Esophagus squamous epithelium (tissue), 5 donors: ENCODE results near the gene CLEC2L. TPM values are rescaled to one million over a fixed set of nuclear protein-coding genes. Genes with fewer than 3 reads are reported as not detected.

Experiments
- DNase-seq: peaks from one replicate; lab custom pipeline; 2025; lab: John Stamatoyannopoulos, UW
- H3K27ac ChIP-seq, 4 donors: fragments of 200-600 bp; sonication (generic); one replicate each; pipeline ENCODE4 v1.5.1; 2016 to 2019; ENCODE audit warnings: mild to moderate bottlenecking in 1 of 4
- H3K27me3 ChIP-seq, 4 donors: fragments of 200-600 bp; sonication (generic); 1 replicate in 3 of 4; 2 replicates in 1 of 4; pipeline versions ENCODE4 v1.5.1 to v1.6.0; 2017 to 2021; ENCODE audit warnings: antibody characterized with exemption in 1 of 4
- H3K36me3 ChIP-seq, 3 donors: fragments of 200-600 bp; sonication (generic); one replicate each; pipeline ENCODE4 v1.5.1; 2016 to 2019
- H3K4me1 ChIP-seq, 3 donors: fragments of 200-600 bp; sonication (generic); one replicate each; pipeline ENCODE4 v1.5.1; 2017 to 2019
- H3K4me3 ChIP-seq, 4 donors: fragments of 200-600 bp; sonication (generic); 1 replicate in 3 of 4; 2 replicates in 1 of 4; pipeline ENCODE4 v1.5.1; 2016 to 2019; ENCODE audit warnings: mild to moderate bottlenecking in 2 of 4, moderate library complexity in 1 of 4
- H3K9me3 ChIP-seq, 3 donors: fragments of 200-600 bp; sonication (generic); one replicate each; pipeline ENCODE4 v1.5.1; 2016 to 2019
- POLR2A ChIP-seq, 4 donors: fragments of 450-650 bp; IDR thresholded peaks; one replicate each; pipeline ENCODE4 v1.6.1; 2017; ENCODE audit warnings: antibody characterized with exemption in 4 of 4, mild to moderate bottlenecking in 4 of 4, moderate library complexity in 3 of 4
- WGBS, 2 donors: methylation state at CpG; one replicate each; pipeline ENCODE4 v1.1.5; 2018; 5-methylcytosine and 5-hydroxymethylcytosine counted together
- intact Hi-C: fragments of 100-400 bp; cut with DNase I; formaldehyde crosslinking; loops from one replicate; pipeline ENCODE4 v1.15.0; 2022
- total RNA-seq, 4 donors: library from RNA; depleted of rRNA; stranded (reverse); fragments of >200 nt; gene quantifications; one replicate each; pipeline ENCODE4 v1.1.0, GENCODE V29; 2016
- TF ChIP-seq, protein P1 (sequence below), 6 experiments: fragments of 450-650 bp in 4 of 6; fragments of 200-600 bp in 2 of 6; sonication (generic) in 2 of 6; IDR thresholded peaks; one replicate each; pipeline ENCODE4 v1.5.1; 2016 to 2019; ENCODE audit warnings: antibody characterized with exemption in 6 of 6, mild to moderate bottlenecking in 4 of 6, moderate library complexity in 4 of 6
- donor health status: DM: yes; HTN: yes; CAD: no.

Gene CLEC2L
- total RNA-seq, 4 donors from 2014 or later: not detected

DNA sequence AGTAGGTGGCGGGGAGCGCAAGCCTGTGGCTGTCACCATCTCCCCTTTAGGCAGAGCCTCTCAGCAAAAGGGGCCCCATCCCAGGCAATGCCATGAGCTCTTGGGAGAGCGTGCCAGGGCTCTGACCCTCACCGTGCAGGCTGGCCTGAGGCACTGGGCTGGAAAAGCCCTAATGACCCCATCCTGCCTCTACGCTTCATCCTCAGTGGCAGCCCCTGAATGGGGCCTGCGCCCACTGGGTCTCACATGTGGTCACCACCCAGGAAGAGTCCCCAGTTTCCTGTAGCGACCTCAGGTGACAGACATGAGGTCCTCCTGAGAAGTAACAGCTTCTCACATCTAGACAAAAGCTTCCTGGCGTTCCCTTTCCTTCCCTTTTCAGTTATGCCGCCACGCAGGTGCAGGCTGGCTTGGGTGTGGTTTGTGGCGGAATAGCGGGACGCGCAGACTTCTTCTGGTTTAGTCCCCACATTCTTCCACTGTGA, 59.2 kb downstream of the CLEC2L start:
- Histone ChIP-seq H3K4me3 (no peak overlapping the region), H3K27me3 (no peaks in the 10 kb centered on the region), H3K4me1 (no peaks in the 10 kb centered on the region), H3K9me3 (no peaks in the 10 kb centered on the region), H3K27ac (no peak overlapping the region), H3K36me3 (peaks cover 26 to 100% (median 34%) of the 10 kb centered on the region in 3 donors)
- DNase-seq: no peak
- WGBS, 2 donors: 78 to 87% methylated on average over 11 to 12 of the region's 14 CpGs
- no peak for TF ChIP-seq POLR2A (IDR thresholded peaks at IDR 0.05)
- TF ChIP-seq, protein P1, sequence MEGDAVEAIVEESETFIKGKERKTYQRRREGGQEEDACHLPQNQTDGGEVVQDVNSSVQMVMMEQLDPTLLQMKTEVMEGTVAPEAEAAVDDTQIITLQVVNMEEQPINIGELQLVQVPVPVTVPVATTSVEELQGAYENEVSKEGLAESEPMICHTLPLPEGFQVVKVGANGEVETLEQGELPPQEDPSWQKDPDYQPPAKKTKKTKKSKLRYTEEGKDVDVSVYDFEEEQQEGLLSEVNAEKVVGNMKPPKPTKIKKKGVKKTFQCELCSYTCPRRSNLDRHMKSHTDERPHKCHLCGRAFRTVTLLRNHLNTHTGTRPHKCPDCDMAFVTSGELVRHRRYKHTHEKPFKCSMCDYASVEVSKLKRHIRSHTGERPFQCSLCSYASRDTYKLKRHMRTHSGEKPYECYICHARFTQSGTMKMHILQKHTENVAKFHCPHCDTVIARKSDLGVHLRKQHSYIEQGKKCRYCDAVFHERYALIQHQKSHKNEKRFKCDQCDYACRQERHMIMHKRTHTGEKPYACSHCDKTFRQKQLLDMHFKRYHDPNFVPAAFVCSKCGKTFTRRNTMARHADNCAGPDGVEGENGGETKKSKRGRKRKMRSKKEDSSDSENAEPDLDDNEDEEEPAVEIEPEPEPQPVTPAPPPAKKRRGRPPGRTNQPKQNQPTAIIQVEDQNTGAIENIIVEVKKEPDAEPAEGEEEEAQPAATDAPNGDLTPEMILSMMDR (IDR thresholded peaks at IDR 0.05): no peak
- intact Hi-C loops: no loop called here

DNA sequence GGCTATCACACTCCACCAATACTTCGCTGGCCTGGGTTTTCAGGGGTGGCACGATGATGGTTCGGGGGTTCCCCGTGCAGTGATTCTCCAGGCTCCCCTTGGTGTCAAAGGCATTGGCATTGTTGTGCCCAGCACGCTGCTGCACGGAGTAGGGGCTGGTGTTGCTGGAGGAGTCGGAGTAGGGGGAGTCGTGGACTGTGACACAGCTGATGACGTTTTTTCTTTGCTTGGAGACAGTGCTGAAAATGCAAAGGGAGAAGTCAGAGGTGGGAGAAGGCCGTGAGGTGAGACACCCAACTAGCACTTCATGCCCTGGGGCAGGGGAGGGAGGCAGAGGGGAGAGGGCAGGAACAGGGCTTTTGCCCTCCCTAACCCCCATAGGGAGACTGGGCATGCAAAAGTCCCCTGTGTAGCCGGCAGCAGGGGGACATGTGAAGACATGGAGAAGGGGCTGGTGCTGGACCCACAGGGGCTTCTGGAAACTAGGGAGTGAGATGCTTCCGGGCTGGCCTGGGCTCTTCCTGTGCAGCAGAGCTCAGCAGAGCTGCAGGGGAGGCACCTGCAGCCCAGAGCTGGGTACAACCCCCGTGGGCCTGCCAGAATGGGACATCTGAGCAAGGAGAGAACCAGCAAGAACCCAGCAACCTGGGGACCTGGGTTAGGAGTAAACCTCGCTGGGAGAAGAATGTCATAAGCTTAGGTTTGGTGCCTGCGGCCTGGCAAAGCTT, 60.5 kb downstream of the CLEC2L start:
- no peaks in the 10 kb centered on the region for H3K9me3 ChIP-seq
- peaks cover 26 to 100% (median 35%) of the 10 kb centered on the region in 3 donors for H3K36me3 ChIP-seq
- H3K4me1 ChIP-seq: no peaks in the 10 kb centered on the region
- no peak for DNase-seq
- no peaks in the 10 kb centered on the region for H3K27me3 ChIP-seq
- H3K4me3 ChIP-seq: no peak overlapping the region
- H3K27ac ChIP-seq: no peak overlapping the region
- intact Hi-C loops: no loop called here
- TF ChIP-seq POLR2A (IDR thresholded peaks at IDR 0.05): no peak
- TF ChIP-seq, protein P1 (IDR thresholded peaks at IDR 0.05): no peak
- 85 to 89% methylated on average over 3 to 11 of the region's 15 CpGs for whole genome bisulfite sequencing, 2 donors

DNA sequence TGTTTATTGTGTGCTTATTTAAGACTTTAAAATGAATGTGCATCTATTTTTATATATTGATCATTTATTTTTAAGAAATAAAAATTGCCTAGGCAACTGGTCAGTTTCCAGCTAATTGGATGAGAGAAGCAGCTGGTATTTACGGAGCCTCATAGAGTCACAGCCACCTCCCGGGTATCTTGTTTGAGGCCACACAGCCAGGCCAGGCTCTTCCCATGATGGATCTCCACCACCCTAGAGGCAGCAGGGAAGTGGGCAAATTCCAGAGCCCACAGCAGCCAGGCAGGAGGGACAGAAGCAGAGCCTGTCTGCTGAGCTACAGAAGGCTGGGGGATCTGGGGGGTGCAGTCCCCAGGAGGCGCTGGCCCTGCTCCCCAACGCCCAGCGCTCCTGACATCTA, 61.6 kb downstream of the CLEC2L start:
- intact Hi-C loops: no loop called here
- WGBS, 2 donors: 38 to 68% methylated on average over 2 to 5 of the region's 5 CpGs
- Histone ChIP-seq H3K4me1 (no peaks in the 10 kb centered on the region), H3K27ac (no peak overlapping the region), H3K36me3 (peaks cover 26 to 100% (median 40%) of the 10 kb centered on the region in 3 donors), H3K4me3 (no peak overlapping the region), H3K27me3 (no peaks in the 10 kb centered on the region), H3K9me3 (no peaks in the 10 kb centered on the region)
- TF ChIP-seq, protein P1 (IDR thresholded peaks at IDR 0.05): no peak
- no peak for DNase-seq

GRCh38 chr7:139586286-139586685, 62.8 kb downstream of the CLEC2L start:
- DNase-seq: no peak
- Histone ChIP-seq H3K27ac (no peak overlapping the region), H3K4me1 (no peaks in the 10 kb centered on the region), H3K36me3 (peaks cover 27 to 100% (median 38%) of the 10 kb centered on the region in 3 donors), H3K4me3 (no peak overlapping the region), H3K27me3 (no peaks in the 10 kb centered on the region), H3K9me3 (no peaks in the 10 kb centered on the region)
- intact Hi-C loops: no loop called here
- 92 to 94% methylated on average over 3 of the region's 3 CpGs for WGBS, 2 donors
- TF ChIP-seq POLR2A (IDR thresholded peaks at IDR 0.05): no peak
- TF ChIP-seq, protein P1 (IDR thresholded peaks at IDR 0.05): no peak

DNA sequence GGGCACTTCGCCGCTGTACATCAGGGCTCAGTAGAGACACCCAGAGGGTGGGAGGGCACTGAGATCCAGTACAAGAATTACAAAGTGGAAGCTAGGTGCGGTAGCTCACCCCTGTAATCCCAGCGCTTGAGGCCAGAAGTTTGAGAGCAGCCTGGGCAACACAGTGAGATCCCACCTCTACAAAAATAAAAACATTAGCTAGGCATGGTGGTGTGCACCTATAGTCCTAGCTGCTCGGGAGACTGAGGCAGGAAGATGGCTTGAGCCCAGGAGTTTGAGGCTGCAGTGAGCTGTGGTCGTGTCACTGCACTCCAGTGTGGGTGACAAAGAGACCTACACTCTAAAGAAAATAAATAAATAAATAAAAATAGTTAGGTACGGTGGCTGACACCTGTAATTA, 64.0 kb downstream of the CLEC2L start:
- H3K4me3 ChIP-seq: no peak overlapping the region
- H3K27ac ChIP-seq: no peak overlapping the region
- H3K36me3 ChIP-seq: peaks cover 21 to 100% (median 26%) of the 10 kb centered on the region in 3 donors
- no peaks in the 10 kb centered on the region for H3K9me3 ChIP-seq
- H3K27me3 ChIP-seq: no peaks in the 10 kb centered on the region
- TF ChIP-seq POLR2A (IDR thresholded peaks at IDR 0.05): no peak
- TF ChIP-seq, protein P1 (IDR thresholded peaks at IDR 0.05): no peak
- intact Hi-C loops: no loop called here
- no peak for DNase-seq
- H3K4me1 ChIP-seq: no peaks in the 10 kb centered on the region
- 94 to 96% methylated on average over 6 to 7 of the region's 7 CpGs for WGBS, 2 donors
